HG03060 (cell line): Measurements from ENCODE around the gene TP73.

ENCODE experiments used
- ATAC-seq: cut with Tn5 transposase; IDR thresholded peaks from one replicate; pipeline ENCODE4 v1.9.1; 2021; ENCODE audit warnings: low read depth, moderate number of reproducible peaks; ENCODE audit not compliant: unreplicated experiment

TP73 gene

GRCh38 chr1:3651930-3652547, at the start of gene TP73:
TP73 (plus strand) TSS chr1:3652516; CDS start chr1:3682366, 29,850 bp downstream.
- ATAC-seq, result no peak

- no peak for ATAC-seq
These were observed 49.2 kb upstream of the TP73 start for GRCh38 chr1:3603156-3603555.

DNA sequence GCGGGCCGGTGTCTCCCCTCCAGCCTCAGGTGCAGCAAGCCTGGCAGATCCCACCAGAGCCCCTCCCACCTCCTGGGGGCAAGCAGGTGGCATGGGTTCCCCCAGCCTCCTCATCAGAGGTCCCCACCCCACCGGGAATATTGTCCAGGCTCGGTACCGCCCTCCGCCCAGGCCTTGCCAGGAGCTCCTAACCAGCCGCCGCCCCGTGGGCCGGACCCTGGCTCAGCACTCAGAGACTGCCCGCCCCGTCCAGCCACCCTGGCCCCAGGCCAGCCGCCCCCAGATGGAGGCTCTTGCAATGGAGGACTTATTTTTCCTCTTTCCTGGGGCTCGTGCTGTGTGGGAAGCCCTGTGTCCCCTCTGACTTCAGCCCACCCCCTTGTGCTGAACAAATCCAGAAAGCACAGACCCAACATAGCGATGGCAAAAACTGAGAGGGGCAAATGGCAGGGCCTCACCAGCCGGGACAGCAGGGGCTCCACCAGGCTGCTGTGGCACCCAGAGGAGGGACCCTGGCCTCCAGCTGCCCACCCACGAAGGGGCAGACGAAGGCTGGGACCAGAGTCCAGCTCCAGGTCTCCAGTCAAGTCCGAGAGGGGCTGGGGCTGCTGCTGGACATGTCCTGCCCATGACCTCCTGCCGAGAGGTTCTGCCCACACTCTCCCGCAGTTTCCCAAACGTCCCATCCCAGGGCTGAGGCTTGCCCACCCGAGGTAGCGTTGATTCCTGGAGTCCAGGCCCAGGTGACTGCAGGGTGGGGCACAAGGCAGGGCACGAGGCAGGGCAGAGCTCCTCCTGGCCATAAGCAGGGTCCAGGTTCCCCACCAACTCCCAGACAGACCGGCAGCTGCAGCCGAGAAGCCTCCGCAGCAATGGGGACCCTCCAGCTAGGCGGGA, 48.5 kb upstream of the TP73 start:
- ATAC-seq, result no peak

GRCh38 chr1:3604468-3604974, 47.8 kb upstream of the TP73 start:
- no peak for ATAC-seq

DNA sequence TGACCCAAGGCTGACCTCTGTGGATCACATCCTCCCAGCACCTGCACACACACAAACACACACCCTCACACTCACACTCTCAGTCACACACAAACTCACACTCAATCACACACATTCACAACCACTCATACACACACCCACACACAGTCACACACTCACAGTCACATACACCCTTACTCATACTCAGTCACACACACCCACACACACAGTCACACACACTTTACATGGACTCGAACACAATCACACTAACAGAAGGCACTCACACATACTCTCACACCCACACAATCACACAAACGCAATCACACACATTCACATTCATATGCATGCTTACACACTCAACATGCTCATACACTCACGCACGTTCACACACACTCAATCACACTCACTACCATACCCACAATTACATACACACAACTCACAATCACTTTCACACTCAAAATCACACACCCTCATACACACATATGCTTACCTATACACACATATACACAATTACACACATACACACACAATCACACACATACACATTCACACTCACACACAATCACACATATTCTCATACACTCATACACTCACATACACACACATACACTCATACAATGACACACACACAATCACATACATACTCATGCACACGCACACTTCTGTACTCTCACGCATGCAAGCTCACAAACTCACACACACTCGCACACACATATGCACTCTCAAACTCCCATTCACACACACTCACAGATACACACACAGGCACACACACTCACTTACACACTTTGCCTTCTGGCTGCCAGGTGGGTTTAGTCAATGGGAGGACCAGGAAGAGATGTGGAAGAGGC, 47.1 kb upstream of the TP73 start:
- no peak for ATAC-seq

DNA sequence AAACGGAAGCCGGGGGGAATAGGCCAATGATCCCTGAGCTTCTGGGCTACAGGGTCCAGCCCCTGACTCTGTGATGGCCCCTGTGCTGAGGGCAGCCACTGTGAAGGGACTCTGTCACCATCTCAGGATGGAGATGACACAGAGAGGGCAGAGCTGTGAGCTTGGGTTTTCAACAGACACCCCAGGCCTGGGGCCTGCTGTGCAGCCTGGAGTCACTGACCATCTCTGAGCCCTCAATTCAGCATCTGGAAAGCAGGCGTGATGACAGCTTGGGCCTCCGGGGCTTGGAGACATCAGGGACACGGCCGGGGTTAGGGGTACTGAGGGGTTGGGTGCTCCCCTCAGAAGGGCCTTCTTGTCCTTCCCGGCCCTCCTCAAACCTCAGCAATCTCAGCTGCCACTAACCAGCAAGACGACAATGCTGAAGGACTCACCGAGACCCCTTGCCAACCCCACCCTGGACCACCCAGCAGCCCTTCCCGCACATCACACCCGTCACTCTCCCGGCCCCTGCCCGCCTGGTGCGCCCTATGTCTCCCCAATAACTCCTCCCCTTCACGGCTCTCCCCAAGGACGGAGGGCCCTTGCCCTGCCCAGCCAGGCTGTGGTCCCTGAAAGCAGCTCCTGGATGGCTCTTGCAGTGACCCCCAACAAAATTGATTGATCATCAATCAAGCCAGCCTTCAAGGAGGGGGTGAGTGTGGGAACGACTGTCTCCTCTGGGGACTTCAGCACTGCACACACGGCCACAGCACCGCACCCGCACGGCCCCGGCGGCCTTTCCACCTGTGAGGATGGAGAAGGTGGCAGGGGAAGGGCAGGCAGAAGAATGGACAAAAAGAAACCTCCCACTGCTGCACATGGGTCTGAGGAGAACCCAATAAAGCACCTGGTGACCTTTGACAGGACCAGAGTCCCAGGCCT, 45.3 kb upstream of the TP73 start:
- ATAC-seq, result no peak

DNA sequence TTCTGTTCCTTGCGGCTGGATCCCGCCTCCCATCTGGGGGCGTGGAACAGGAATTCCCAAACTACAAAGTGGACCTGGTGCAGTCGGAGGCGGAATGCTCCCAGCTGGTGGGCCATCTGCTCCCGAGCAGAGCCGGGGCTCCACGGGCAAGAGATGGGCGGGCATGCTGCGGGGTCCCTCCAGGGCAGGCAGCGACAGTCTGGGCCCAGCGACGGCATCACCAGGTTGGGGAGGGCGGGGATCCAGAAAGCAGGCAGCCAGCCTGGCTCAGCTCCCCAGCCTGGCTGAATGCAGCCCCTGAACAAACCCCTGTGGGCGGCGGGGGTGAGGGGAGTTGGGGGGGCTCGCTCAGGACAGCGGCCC, 44.6 kb upstream of the TP73 start:
- no peak for ATAC-seq

- no peak for ATAC-seq
These were observed 44.2 kb upstream of the TP73 start for GRCh38 chr1:3608154-3608553.

- ATAC-seq, result no peak
These were observed 43.1 kb upstream of the TP73 start for GRCh38 chr1:3609016-3609768.

- ATAC-seq, result no peak
These were observed 42.4 kb upstream of the TP73 start for GRCh38 chr1:3609769-3610526.

DNA sequence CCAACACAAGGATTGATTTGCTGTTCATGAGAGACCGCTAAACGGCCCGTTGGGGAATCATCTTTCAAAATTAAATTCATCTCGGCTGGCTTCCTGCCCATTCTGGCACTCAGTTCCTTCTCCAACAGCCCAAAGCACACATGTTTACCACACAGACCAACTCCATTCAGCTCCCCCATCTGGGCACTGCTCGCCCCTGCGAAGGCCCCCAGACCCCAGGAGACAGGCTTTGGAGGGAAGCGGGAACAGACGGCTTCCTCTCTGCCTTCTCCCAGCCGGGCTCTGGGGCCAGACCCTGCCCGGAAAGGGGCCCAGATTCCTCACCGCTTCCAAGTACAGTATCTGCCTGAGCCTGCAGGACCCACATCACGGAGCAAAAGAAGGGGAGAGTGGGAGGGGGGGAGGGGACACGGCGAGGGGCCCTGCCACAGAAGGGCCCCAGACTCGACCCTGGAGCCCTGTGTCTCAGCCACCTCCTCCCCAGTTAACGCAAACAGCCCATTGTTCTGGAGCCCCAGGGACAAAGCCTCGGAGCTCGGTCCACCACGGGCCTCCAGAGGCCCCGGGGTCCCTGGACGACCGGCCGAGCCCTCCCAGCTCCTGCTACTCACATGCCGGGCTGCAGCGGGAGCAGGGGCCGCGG, 41.7 kb upstream of the TP73 start:
- ATAC-seq, result no peak

DNA sequence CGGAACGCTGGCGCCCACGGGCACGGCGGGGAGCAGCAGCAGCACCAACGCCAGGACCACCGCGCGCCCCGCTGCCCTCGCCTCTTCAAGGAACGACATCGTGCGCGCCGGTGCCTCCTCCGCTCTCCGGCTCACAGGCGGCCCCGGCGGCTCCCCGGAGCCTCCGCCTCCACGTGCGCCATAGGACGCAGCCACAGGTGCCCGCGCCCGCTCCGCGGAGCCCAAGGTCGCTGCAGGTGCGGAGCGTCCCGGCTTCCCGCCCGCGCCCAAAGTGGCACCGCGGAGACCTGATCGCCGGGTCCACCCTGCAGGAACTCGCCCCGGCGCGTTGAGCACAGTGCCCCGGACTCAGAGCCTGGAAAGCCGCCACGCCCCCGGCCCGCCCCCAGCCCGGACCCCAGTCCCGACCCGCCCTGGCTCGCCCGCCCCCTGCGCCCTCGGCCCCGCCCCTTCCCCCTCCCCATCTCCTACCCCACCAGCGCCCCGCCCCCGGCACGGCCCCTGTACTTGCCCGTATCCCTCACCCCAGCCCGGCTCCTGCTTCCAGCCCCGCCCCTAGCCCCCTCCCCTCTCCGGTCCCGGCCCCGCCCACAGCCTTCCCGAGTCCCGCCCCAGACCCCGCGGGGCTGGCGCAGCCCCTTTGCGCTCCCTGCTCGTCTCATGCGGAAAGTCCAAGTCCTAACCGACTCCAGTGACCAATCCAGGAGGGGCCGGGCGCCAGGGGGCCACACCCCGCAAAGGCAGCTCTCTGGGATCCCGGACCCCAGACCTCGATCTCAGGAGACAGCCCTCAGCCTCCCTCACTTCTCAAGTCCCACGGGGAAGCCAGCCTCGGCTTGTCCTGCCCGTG, 40.9 kb upstream of the TP73 start, which contains the start of gene MEGF6:
MEGF6 (minus strand) TSS at position 339 of the 850 bp plus-strand sequence; CDS start at position 99, 240 bp downstream.
- ATAC-seq, result no peak

DNA sequence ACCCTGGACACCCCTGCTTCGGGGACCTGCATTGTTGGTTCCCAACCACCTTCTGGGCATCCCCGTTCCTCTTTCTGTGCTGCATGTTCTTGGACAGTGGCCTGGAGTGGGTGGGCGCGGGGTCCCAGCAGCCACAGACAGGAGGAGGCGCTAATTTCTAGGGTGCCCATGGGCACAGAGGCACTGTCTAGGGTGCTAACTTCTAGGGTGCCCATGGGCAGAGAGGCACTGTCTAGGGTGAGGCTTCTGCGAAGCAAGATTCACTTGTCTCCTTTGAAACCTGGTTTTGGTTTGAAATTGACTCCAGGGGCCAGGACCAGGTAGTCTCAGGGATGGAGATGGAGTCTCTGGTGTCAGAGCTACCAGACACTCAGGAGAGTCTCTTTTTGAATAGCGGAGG, 40.2 kb upstream of the TP73 start:
- no peak for ATAC-seq

GRCh38 chr1:3614755-3615742, 37.3 kb upstream of the TP73 start:
- no peak for ATAC-seq

GRCh38 chr1:3616861-3617260, 35.5 kb upstream of the TP73 start:
- ATAC-seq, result no peak

DNA sequence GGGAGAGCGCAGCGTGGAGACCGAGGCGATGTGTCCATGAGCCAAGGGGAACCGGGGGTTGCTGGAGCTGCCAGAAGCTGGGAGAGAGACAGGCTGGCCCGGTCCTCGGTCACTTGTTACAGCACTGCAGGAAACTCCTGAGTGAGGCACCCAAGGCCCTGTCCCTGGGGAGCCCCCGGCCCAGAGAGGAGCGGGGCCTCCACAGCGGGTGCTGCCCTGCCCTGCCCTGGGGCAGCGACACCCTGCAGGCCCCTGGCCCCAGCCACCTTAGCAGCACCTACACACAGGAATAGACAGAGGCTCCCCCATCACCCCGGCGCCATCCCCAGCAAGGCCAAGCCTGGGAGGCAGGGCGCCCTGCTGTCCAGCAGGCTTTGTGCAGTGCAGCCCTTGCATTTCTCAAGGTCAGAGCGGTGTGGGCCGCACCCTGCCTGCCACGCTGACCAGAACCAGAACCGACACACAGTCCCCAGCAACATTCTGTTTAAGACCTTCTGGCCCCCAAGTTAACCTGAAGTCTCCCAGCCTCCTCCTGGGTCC, 34.4 kb upstream of the TP73 start:
- ATAC-seq, result no peak
